HG03103 (cell line): ENCODE measurements around the gene MUL1.
"Not testable (repeated sequence)": the region's sequence is repeated elsewhere in the genome, so short reads cannot be mapped to it uniquely, and the experiment has no call there.

ENCODE experiments used
- ATAC-seq: cut with Tn5 transposase; IDR thresholded peaks from one replicate; pipeline ENCODE4 v1.9.1; 2021; ENCODE audit warnings: low read depth; ENCODE audit not compliant: unreplicated experiment

The MUL1 gene

DNA sequence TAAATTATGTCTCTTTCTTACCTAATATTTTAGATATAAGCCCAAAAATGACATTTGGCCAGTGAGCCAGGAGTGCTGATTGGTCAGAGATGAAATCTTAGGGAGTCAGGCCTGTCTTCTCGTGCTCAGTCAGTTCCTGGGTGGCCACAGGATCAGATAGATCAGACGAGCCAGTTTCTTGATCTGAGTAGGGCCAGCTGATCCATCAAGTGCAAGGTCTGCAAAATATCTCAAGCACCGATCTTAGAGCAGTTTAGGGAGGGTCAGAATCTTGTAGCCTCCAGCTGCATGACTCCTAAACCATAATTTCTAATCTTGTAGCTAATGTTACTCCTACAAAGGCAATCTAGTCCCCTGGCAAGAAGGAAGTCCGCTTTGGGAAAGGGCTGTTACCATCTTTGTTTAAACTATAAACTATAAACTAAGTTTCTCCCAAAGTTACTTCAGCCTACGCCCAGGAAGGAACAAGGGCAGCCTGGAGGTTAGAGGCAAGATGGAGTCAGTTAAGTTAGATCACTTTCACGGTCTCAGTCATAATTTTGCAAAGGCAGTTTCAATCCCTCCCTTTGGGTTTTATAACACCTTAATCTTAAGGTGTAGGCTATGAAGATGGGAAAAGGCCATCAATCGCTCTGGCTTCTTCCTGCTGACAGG is 11.8 kb upstream of the MUL1 start:
- ATAC-seq: not testable (repeated sequence)

DNA sequence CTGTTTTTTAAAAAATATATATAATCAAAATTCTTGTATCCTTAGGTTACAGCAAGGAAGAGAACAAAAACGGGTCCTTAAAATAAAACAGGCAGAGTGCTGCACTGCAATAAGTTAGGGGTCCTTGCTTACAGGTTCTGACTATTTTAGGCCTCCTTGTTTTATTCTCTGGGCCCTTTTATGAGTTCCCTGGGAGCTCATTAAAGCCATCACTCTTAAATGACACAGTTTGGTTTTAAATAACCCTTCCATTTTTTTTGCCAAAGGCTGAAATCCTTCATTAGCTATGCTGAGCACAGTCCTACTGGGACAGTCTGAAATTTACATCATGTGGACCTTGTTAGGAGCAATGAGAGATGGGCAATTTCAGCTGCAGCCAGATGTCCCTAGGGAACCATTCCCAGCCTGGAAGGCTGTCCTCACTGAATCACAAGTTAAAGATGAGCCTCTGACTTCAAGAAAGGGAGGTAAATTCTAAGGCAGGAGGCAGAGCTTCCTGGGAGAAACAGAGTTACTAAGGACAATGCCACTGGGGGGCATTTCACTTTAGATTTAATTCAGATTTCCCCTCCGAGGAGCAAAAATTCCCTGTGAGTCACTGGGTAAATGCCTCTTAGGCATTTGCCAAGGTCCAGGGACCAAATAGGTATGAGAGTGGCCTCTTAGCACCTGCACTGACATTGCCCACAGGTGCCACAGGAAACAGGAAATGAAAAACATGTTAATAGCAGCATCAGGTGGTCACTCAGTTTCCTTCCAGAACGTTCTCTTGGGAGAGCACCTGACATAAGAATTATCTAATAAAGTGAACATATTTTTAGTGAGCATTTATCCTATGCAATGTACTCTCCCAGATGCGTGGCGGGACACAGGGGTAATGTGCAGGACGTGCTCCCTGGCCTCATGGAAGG is 3.8 kb upstream of the MUL1 start:
- no peak for ATAC-seq

DNA sequence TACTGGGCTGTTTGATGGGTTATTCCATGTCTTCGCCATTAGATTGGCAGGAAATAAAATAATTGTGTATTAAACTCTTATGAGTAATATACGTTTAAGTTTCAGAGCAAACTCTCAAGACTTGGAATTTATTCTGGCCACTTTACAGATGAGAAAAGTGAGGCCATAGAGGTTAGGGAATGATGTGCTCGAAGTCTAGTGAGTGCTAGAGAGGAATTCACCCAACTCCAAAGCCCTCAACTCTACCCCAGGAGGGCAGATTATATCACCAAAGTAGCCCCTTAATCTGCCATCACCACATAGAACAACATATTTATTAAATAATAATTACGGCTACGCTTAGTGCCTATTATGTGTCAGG is 440 bp upstream of the MUL1 start:
- ATAC-seq: no peak

DNA sequence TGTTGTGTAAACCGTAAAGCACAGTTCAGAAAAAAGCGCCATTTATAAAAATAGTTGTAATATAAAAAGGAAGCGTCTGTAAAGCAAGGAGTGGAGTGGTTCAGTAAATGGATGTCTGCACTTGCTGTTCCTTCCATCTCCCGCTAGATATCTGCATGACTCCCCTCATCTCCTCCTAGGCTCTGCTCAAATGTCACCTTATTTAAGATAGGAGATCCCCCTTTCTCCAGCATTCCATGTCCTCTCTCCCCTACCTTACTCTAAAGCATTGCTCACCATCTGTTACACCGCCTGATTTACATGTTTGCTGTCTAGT is 745 bp downstream of the MUL1 start:
- no peak for ATAC-seq

DNA sequence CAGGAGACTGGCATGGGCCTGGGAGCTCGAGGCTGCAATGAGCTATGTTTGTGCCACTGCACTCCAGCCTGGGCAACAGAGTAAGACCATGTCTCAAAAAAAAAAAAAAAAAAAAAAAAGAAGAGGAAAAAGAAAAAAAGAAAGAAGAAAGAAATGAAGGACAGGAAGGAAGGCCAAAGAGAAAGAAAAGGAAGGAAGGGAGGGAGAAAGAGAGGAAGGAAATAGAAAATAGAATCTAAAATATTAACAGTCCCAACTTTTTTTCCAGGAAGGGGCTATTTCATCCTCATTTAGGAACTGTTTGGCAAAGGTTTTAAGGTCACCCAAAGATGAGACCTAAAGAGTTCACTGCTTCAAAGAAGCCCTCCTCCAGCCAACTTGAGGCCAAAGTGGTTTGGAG is 2.5 kb downstream of the MUL1 start:
- ATAC-seq: no peak

DNA sequence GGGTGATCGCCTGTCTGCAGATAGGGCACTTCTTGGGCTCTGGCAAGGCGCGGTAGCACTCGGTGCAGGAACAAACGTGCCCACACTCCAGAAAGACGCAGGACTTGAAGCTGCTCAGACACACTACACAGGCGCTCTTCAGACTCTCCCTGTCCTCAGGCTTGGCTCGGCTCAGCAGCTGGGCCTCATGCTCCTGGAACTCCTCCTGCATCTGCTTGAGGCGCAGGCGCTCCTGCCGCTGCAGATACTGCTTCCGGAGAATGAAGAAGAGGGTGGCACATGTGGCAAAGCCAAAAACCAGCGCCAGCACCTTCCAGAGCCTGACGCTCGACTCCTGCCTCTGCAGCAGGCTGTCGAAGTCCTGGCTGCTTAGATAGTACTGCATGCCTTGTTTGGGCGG is 7.2 kb downstream of the MUL1 start:
- no peak for ATAC-seq

DNA sequence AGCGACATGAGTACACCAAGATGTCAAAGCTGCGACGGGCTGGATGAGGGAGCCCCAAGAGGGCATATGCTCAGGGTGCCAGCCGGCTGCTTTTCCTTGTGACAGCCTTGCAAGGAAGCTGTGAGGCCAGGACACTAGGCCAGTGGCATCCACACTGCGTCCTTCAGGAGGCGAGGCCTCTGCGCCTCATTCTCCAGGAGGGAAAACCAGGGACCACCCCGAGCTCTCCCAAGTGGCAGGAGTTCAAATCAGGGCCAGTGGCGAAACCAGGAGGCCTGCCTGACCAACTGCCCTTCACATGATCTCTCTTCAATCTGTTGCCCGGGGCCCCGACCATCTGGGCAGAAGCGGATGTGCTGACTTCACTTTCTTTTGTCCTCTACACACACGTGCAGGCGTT is 8.2 kb downstream of the MUL1 start:
- no peak for ATAC-seq

DNA sequence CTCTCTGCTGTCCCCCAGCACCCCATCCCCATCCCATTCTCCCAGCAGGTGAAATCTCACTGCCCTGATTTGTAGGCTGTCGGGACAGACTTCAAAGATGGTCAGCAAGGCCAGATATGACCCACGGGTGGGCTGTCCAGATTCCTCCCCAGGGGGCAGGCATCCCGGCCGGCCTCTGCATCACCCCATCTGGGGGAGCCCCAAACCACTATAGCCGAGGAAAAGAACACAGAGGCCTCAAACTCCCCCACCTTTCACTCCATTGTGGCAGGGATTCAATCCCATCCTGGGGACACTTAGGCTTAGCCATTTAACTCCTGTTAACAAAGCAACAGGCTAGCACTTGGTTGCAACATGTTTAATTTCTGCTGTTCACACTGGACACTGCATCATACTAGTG is 8.8 kb downstream of the MUL1 start:
- ATAC-seq: no peak

DNA sequence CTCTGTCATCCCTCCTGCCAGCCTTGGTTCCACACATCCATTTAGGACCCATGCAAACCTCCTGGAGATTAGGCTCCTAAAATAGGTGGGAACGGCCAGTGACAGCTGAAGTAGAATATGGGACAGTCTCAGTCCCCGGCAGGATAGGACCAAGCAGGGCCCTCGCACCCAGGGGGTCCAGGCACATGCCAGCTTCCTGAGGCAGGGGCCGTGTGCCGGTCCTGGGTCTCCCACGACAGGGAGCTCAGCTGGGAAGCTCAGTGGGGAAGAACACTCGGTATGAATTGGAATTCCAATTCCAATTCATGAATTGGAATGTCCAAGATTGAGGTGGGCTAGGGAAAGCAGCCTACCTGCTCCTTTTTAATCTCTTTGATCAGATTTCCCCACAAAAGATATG is 9.8 kb downstream of the MUL1 start:
- ATAC-seq: no peak

DNA sequence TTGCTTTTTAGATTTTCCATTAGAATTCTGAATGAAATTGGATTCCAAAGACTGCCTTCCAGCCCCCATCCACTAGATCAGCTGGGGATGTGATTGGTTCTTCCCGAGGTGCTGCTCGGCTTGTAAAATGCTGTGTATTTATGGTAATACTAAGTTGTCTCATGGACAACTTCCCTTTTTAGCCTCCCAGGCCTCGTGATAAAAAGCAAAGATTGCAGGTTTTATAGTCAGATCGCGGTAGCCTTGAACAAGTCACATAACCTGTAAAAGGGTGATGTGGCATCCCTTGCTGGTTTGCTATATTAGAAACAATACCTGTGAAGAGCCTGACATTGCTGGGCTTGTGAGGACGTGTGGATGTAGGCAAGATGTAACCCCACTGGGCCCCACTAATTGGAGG is 10.4 kb downstream of the MUL1 start:
- no peak for ATAC-seq

DNA sequence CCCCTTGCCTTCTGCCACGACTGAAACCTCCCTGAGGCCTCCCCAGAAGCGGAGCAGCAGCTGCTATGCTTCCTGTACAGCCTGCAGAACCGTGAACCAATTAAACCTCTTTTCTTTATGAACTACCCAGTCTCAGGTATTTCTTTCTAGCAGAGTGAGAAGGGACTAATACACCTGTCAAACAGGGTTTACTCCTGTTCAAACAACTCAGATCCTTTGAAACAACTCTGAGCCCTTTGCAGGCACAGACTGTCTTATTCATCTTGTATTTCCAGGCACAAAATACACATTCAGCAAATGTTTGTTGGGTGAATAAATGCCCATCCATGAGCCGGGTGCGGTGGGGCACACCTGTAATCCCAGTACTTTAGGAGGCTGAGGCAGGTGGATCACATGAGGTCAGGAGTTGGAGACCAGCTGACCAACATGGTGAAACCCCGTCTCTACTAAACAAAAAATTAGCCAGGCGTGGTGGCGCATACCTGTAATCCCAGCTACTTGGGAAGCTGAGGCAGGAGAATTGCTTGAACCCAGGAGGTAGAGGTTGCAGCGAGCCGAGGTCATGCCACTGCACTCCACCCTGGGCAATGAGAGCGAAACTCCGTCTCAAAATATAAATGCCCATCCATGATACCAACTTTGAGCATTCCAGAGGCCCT is 11.1 kb downstream of the MUL1 start:
- not testable (repeated sequence) for ATAC-seq

DNA sequence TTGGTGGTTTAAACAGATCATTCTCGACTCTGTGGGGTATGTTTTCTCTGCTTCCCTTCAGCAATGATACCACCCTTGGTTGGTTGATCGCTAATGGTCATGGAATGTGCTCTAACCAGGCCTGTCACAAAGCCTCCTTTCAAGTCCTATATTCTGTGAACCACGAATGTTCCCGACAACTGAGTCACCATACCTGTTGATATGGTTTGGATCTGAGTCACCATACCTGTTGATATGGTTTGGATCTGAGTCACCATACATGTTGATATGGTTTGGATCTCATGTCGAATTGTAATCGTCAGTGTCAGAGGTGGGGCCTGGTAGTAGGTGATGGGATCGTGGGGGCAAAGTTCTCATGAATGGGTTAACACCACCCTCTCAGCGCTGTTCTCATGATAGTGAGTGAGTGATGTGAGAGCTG is 11.7 kb downstream of the MUL1 start:
- no peak for ATAC-seq

DNA sequence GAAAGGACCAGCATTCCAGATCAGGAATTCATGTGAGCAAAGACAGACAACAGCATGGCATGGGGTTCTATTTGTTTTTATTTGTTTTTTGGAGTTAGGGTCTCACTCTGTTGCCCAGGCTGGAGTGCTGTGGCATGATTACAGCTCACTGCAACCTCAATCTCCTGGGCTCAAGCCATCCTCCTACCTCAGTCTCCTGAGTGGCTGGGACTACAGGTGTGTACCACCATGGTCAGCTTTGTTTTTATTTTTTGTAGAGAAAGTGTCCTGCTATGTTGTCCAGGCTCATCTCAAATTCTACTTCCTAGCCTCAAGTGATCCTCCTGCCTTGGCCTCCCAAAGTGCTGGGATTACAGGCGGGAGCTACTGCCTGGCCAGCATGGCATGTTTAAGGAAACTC is 12.3 kb downstream of the MUL1 start:
- no peak for ATAC-seq

DNA sequence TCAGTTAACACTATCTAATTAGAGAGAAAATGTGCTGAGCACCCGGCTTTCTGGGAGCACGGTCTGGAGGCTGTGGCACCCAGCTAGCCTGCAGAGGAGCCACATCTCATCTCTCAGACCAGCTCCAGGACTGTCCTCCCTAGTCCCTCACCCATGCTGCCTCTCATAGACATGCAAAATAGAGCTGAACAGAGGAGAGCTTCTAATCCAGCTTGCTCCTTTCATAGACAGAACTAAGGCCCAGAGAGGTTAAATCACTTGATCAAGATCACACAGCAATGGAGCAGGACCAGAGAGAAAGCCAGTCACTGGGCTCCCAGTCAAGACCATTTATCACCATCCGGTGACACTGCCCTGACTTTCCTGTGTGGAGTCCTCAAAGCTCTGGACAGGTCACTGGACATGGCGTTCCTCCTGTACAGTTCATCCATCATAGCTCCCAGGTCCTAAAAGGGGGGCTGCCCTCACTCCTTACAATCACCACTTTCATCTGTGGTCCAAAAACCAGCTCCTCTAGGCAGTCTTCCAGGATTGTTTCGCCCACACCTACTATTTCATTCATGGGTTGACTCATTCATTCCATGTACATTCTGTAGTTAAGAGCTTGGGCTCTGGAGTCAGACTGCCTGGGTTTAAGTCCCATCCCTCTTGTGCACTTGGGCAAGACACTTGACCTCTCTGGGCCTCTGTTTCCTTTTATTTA is 13.2 kb downstream of the MUL1 start:
- ATAC-seq: no peak

DNA sequence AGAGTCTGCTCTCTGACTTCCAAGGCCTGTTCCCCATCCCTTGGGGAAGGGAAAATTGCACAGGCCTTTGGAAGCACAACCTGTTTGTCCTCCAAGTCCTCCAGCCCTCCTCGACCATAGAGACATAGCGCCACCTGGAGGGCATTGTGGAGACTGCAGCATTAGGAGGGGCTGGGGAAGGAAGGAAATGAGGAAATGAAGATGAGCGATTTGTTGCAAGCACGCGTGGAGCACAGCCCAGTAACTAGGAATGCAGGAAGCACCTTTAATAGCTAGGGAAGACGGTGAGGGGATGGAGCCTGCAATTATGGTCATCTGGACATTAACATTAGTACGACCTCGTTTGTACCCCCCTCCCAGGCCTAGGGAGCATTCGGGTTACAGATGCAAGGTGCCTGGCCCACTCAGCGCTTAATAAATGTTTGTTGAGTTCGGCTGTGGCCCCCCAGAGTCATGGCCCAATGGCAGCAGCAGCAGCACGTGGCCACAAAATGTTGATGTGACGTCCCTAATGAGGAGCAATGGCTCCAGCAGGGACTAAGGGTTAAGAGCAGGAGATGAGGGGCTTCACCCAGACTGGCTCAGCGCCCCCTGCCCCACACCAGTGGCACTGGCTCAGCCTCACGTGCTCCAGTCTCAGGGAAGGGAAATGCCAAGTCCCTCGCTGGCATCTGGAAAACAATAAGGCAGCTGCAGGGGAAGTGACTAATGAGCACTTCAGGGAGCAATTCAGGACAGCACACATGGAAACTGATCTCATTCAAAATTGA is 13.9 kb downstream of the MUL1 start:
- no peak for ATAC-seq

DNA sequence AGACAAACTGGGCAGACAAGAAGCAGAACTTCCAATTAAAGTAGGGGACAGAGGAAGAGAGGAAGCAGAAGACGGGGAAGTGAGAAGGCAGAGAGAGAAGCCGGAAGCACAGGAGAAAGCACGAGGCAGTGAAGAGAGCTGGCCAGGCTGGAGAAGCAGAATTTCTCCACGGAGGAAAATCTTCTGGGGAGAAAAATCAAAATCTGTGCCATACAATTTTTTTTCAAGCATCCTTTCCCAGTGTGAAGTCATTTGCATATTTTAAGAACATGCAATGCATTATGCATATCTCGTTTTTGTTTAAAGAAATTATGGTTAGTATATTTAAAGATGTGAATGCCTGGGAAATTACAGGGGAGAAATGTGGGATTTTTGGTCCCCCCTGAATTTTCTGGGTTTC is 14.6 kb downstream of the MUL1 start:
- ATAC-seq: no peak

DNA sequence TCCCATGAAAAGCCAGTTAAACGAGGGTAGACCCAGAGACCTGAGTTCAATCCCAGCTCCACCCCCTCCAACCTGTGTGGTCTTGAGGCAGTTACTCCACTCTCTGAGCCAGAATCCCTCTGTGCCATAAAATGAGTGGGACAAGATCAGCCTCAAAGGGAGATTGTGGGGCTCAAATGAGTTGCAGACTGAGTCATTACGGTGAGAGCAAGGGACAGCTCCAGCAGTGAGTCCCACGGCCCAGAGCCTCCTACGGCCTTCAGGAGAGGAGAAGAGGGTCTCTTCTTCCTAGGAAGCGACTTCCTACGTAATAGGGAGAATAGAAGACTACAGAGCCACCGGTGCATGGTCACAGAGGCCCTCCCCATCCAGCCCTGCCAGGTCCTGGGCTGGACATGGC is 15.2 kb downstream of the MUL1 start:
- no peak for ATAC-seq

DNA sequence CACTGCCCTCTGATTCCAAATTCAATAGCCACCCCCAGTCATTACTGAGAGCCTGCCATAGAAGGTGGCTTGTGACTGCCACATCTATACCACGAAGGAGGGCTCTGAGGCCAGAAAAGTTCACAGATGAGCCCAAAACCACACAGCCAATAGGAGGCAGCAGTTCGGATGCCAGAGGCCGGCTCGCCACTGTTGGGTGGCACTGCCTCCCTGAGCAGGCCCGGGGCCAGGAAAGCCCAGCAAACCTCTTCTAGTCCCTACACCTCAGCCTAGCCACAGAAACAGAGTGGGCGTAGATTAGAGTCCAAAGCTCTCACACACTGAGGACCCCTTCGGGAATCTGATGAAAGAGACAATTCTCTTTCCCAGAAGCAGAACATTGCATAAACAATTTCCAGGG is 16.1 kb downstream of the MUL1 start:
- ATAC-seq: no peak

DNA sequence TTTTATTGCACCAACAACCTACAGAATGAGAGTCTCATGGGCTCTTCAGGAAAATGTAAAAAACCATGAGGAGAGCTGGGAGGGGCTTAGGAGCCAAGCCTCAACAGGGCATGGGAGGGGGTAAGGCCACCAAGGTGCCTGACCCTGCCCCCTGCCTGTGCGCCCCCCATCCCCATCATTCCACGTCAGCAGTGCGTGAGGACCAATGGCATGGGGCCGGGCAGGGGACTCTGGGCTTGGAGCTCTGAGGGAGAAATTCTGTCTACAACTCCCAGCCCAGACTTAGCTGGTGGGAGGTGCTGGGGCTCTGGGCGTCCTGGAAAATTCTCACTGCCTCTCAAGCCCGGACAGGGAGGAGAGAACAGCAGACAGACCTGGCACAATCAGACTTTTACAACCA is 16.8 kb downstream of the MUL1 start:
- no peak for ATAC-seq

DNA sequence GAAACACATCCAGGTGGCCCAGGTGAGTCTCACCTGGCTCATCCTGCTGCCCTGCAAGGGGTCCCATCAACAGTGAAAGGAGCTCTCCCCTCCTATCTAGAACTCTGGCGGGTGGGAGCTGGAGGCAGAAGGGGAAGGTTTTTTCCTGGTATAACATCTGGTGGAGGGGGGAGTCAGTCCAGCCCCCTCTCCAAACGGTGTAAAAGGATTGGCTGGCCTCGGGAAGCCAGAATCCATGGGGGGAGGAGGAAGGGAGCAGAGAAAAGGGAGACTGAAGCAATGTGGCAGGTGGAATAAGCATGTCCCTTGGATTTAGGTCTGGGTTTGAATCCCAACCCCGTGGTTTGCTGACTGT is 20.7 kb downstream of the MUL1 start:
- no peak for ATAC-seq
